Panc1 (cell line): ENCODE measurements around the gene ZFC3H1. TPM values are rescaled to one million over a fixed set of nuclear protein-coding genes. Genes with fewer than 3 reads are reported as not detected.
"Not testable (repeated sequence)": the region's sequence is repeated elsewhere in the genome, so short reads cannot be mapped to it uniquely, and the experiment has no call there.

Experiments
- ATAC-seq: fragments of 200-7000 bp; cut with Tn5 transposase; 2 replicates; pipeline ENCODE4 v1.9.1; 2020; ENCODE audit warnings: mild to moderate bottlenecking, moderate library complexity
- BruUV-seq: library from RNA; stranded (reverse); fragments of 400-500 nt; replicated peaks from 2 replicates; lab custom pipeline; 2021; lab: Mats Ljungman, UMichigan
- CTCF ChIA-PET: fragments of 300-600 bp; sonication (Branson Sonifier 250); formaldehyde crosslinking; loops from one replicate; lab custom pipeline; 2022; ENCODE audit warnings: antibody characterized with exemption; lab: Charles Lee
- POLR2A ChIA-PET: fragments of 300-600 bp; sonication (Branson Sonifier 250); formaldehyde crosslinking; loops from one replicate; lab custom pipeline; 2022; ENCODE audit warnings: antibody characterized with exemption; lab: Charles Lee
- DNase-seq: peaks from one replicate; pipeline ENCODE4 v3.0.0-alpha.2; 2010; ENCODE audit warnings: low read depth, low spot score
- H3K27ac ChIP-seq: 2 replicates; pipeline ENCODE4 v1.5.1; 2011; ENCODE audit warnings: mild to moderate bottlenecking, low read length, inconsistent platforms
- H3K27me3 ChIP-seq: fragments of 200-500 bp; sonication (Bioruptor generic); 2 replicates; pipeline ENCODE4 v1.6.0; 2014; ENCODE audit warnings: low read length, inconsistent platforms; ENCODE audit not compliant: control insufficient read depth, insufficient read depth
- H3K36me3 ChIP-seq: fragments of 200-500 bp; sonication (Bioruptor generic); 2 replicates; pipeline ENCODE4 v1.5.1; 2014; ENCODE audit warnings: inconsistent platforms, mild to moderate bottlenecking, low read length, moderate library complexity; ENCODE audit not compliant: control insufficient read depth, insufficient read depth
- H3K4me1 ChIP-seq: 2 replicates; pipeline ENCODE4 v1.5.1; 2011; ENCODE audit warnings: inconsistent platforms, mild to moderate bottlenecking, low read length, moderate library complexity; ENCODE audit not compliant: control insufficient read depth, insufficient read depth
- H3K4me3 ChIP-seq, 2 experiments: 2 replicates each; pipeline ENCODE4 v1.5.1; 2011 to 2012; ENCODE audit warnings: low read depth in 2 of 2, low read length in 2 of 2, mild to moderate bottlenecking in 2 of 2, inconsistent platforms in 1 of 2, moderate library complexity in 1 of 2
- H3K9me3 ChIP-seq: fragments of 200-500 bp; sonication (Bioruptor generic); 2 replicates; pipeline ENCODE4 v1.5.1; 2014; ENCODE audit warnings: low read depth, mild to moderate bottlenecking, inconsistent platforms, low read length, moderate library complexity; ENCODE audit not compliant: control insufficient read depth, insufficient read depth
- CTCF ChIP-seq: fragments of 450-650 bp; IDR thresholded peaks from 2 replicates; pipeline ENCODE4 v1.5.1; 2017; ENCODE audit warnings: mild to moderate bottlenecking
- POLR2AphosphoS5 ChIP-seq: IDR thresholded peaks from 2 replicates; pipeline ENCODE4 v1.6.1; 2012; ENCODE audit warnings: mild to moderate bottlenecking, low read depth, low read length, moderate library complexity
- REST ChIP-seq, 2 experiments: IDR thresholded peaks; 2 replicates each; pipeline ENCODE4 v1.6.1; 2011 to 2012; ENCODE audit warnings: low read depth in 2 of 2, control low read depth in 1 of 2, low read length in 1 of 2, mild to moderate bottlenecking in 1 of 2, moderate library complexity in 1 of 2; ENCODE audit not compliant: insufficient read depth in 1 of 2
- SIN3A ChIP-seq: IDR thresholded peaks from 2 replicates; pipeline ENCODE4 v1.6.1; 2012; ENCODE audit warnings: low read depth, mild to moderate bottlenecking, low read length, moderate library complexity, borderline replicate concordance; ENCODE audit not compliant: insufficient read depth
- TCF7L2 ChIP-seq: IDR thresholded peaks from 2 replicates; pipeline ENCODE4 v1.6.1; 2011; ENCODE audit warnings: mild to moderate bottlenecking, low read depth, low read length, inconsistent platforms
- in situ Hi-C: cut with HindIII; loops from 2 replicates; pipeline ENCODE4 v1.10.0; 2016; ENCODE audit warnings: low sequenced_read_pairs, low pct_unique_long_range_greater_than_20kb
- intact Hi-C: fragments of 100-400 bp; cut with micrococcal nuclease; formaldehyde crosslinking; loops from one replicate; pipeline ENCODE4 v1.10.0; 2022; ENCODE audit not compliant: unreplicated experiment
- total RNA-seq: library from RNA; stranded (reverse); gene quantifications from one replicate; pipeline ENCODE4 v1.2.1, GENCODE V29; 2021; ENCODE audit not compliant: unreplicated experiment

ZFC3H1 gene
- total RNA-seq, 1 experiment from 2014 or later = 38.2 TPM

- Histone ChIP-seq H3K36me3 (peaks cover 7% of the 10 kb centered on the region; the same call in 1 of the 2 replicates), H3K9me3 (no peaks in the 10 kb centered on the region), H3K27ac (no peak overlapping the region), H3K4me3 (no peak overlapping the region), H3K4me1 (no peaks in the 10 kb centered on the region), H3K27me3 (no peaks in the 10 kb centered on the region)
- no peak for DNase-seq
- intact Hi-C loops (no loop called here), in situ Hi-C loops (no loop called here)
- BruUV-seq = no TSS peak
- ATAC-seq = no peak
- TF ChIP-seq POLR2AphosphoS5 (no peak), REST (IDR thresholded peaks at IDR 0.05; ENCODE audit: insufficient read depth in 1 of 2, low read depth in 2 of 2, low read length in 1 of 2) (no peak), TCF7L2 (no peak), CTCF (no peak), SIN3A (no peak)
- ChIA-PET POLR2A (no interaction called here), CTCF (no interaction called here)
Observed at GRCh38 chr12:71695782-71696181, 32.1 kb upstream of the ZFC3H1 start.

GRCh38 chr12:71694099-71694820 lies 30.6 kb upstream of the ZFC3H1 start:
- no peak for DNase-seq
- H3K36me3 ChIP-seq = peaks cover 7% of the 10 kb centered on the region; the same call in 1 of the 2 replicates
- no peaks in the 10 kb centered on the region for H3K27me3 ChIP-seq
- no peaks in the 10 kb centered on the region for H3K9me3 ChIP-seq
- in situ Hi-C loops = no loop called here
- intact Hi-C loops = no loop called here
- no peak overlapping the region for H3K4me3 ChIP-seq
- ChIA-PET CTCF (no interaction called here), POLR2A (no interaction called here)
- H3K27ac ChIP-seq = no peak overlapping the region
- H3K4me1 ChIP-seq = no peaks in the 10 kb centered on the region
- BruUV-seq = no TSS peak
- no peak for ATAC-seq
- TF ChIP-seq TCF7L2 (no peak), REST (IDR thresholded peaks at IDR 0.05; ENCODE audit: insufficient read depth in 1 of 2, low read depth in 2 of 2, low read length in 1 of 2) (no peak), SIN3A (no peak), CTCF (no peak), POLR2AphosphoS5 (no peak)

- H3K4me3 ChIP-seq, H3K4me1 ChIP-seq, H3K36me3 ChIP-seq, BruUV-seq, H3K27me3 ChIP-seq, ATAC-seq, DNase-seq, H3K27ac ChIP-seq, POLR2A ChIA-PET, intact Hi-C loops, CTCF ChIA-PET, H3K9me3 ChIP-seq, in situ Hi-C loops: not testable (repeated sequence)
Observed at GRCh38 chr12:71693651-71694050, 30.0 kb upstream of the ZFC3H1 start.
